ENCODE data around the gene HS1BP3. TPM values are rescaled to one million over a fixed set of nuclear protein-coding genes. Genes with fewer than 3 reads are reported as not detected.

HS1BP3 gene
- total RNA-seq, 2 experiments from 2014 or later, result 17.2 to 19.4 TPM

GRCh38 chr2:20612925-20613916 is 37.7 kb downstream of the HS1BP3 start:
- Mint-ChIP-seq H3K9me3 (no peaks in the 10 kb centered on the region), H3K4me1 (no peaks in the 10 kb centered on the region), H3K36me3 (ENCODE audit: low read depth) (no peaks in the 10 kb centered on the region), H3K27ac (no peak overlapping the region), H3K27me3 (no peaks in the 10 kb centered on the region), H3K4me3 (no peak overlapping the region)
- ChIA-PET CTCF (interaction anchor here (0.6 kb wide), 1 partner anchor 241 kb away, joined by 3 read pairs; no protein-coding TSS in a partner anchor), POLR2A (no interaction called here)
- DNase-seq, result no peak

GRCh38 chr2:20611844-20612356 is 39.0 kb downstream of the HS1BP3 start:
- Mint-ChIP-seq H3K27me3 (no peaks in the 10 kb centered on the region), H3K27ac (no peak overlapping the region), H3K9me3 (peaks cover 3% of the 10 kb centered on the region), H3K36me3 (ENCODE audit: low read depth) (no peaks in the 10 kb centered on the region), H3K4me3 (no peak overlapping the region), H3K4me1 (no peaks in the 10 kb centered on the region)
- DNase-seq, result no peak
- ChIA-PET POLR2A (no interaction called here), CTCF (no interaction called here)

- no peaks in the 10 kb centered on the region for H3K4me1 Mint-ChIP-seq
- H3K4me3 Mint-ChIP-seq, result no peak overlapping the region
- CTCF ChIA-PET, result no interaction called here
- POLR2A ChIA-PET, result no interaction called here
- H3K27ac Mint-ChIP-seq, result no peak overlapping the region
- H3K27me3 Mint-ChIP-seq, result no peaks in the 10 kb centered on the region
- no peak for DNase-seq
- H3K9me3 Mint-ChIP-seq, result peaks cover 3% of the 10 kb centered on the region
- H3K36me3 Mint-ChIP-seq (ENCODE audit: low read depth), result no peaks in the 10 kb centered on the region
Measured at GRCh38 chr2:20611077-20611843, 39.6 kb downstream of the HS1BP3 start.

- ChIA-PET POLR2A (no interaction called here), CTCF (no interaction called here)
- no peaks in the 10 kb centered on the region for H3K4me1 Mint-ChIP-seq
- H3K9me3 Mint-ChIP-seq, result peaks cover 3% of the 10 kb centered on the region
- H3K27ac Mint-ChIP-seq, result no peak overlapping the region
- no peak for DNase-seq
- H3K27me3 Mint-ChIP-seq, result no peaks in the 10 kb centered on the region
- H3K36me3 Mint-ChIP-seq (ENCODE audit: low read depth), result no peaks in the 10 kb centered on the region
- no peak overlapping the region for H3K4me3 Mint-ChIP-seq
Measured at GRCh38 chr2:20609995-20610357, 40.9 kb downstream of the HS1BP3 start.

GRCh38 chr2:20609349-20609994 is 41.4 kb downstream of the HS1BP3 start:
- DNase-seq, result no peak
- POLR2A ChIA-PET, result no interaction called here
- H3K27ac Mint-ChIP-seq, result no peak overlapping the region
- no peaks in the 10 kb centered on the region for H3K27me3 Mint-ChIP-seq
- H3K9me3 Mint-ChIP-seq, result peaks cover 3% of the 10 kb centered on the region
- H3K36me3 Mint-ChIP-seq (ENCODE audit: low read depth), result no peaks in the 10 kb centered on the region
- no peaks in the 10 kb centered on the region for H3K4me1 Mint-ChIP-seq
- H3K4me3 Mint-ChIP-seq, result no peak overlapping the region
- CTCF ChIA-PET, result no interaction called here

- DNase-seq, result no peak
- no peaks in the 10 kb centered on the region for H3K4me1 Mint-ChIP-seq
- H3K9me3 Mint-ChIP-seq, result peaks cover 3% of the 10 kb centered on the region
- H3K4me3 Mint-ChIP-seq, result no peak overlapping the region
- no peaks in the 10 kb centered on the region for H3K27me3 Mint-ChIP-seq
- H3K27ac Mint-ChIP-seq, result no peak overlapping the region
- CTCF ChIA-PET, result interaction anchor here (0.7 kb wide), 1 partner anchor 35 kb away, joined by 4 read pairs; no protein-coding TSS in a partner anchor
- POLR2A ChIA-PET, result no interaction called here
- no peaks in the 10 kb centered on the region for H3K36me3 Mint-ChIP-seq (ENCODE audit: low read depth)
Measured at GRCh38 chr2:20608666-20609348, 42.1 kb downstream of the HS1BP3 start.

GRCh38 chr2:20607446-20607845 is 43.5 kb downstream of the HS1BP3 start:
- CTCF ChIA-PET, result interaction anchor here (1.0 kb wide), 1 partner anchor 35 kb away, joined by 5 read pairs; no protein-coding TSS in a partner anchor
- H3K4me1 Mint-ChIP-seq, result no peaks in the 10 kb centered on the region
- H3K9me3 Mint-ChIP-seq, result peaks cover 3% of the 10 kb centered on the region
- POLR2A ChIA-PET, result no interaction called here
- no peak overlapping the region for H3K4me3 Mint-ChIP-seq
- H3K36me3 Mint-ChIP-seq (ENCODE audit: low read depth), result no peaks in the 10 kb centered on the region
- no peaks in the 10 kb centered on the region for H3K27me3 Mint-ChIP-seq
- DNase-seq, result no peak
- H3K27ac Mint-ChIP-seq, result no peak overlapping the region

- peaks cover 2% of the 10 kb centered on the region for H3K27me3 Mint-ChIP-seq
- no peak overlapping the region for H3K27ac Mint-ChIP-seq
- H3K9me3 Mint-ChIP-seq, result peaks cover 3% of the 10 kb centered on the region
- H3K4me3 Mint-ChIP-seq, result no peak overlapping the region
- H3K36me3 Mint-ChIP-seq (ENCODE audit: low read depth), result no peaks in the 10 kb centered on the region
- ChIA-PET POLR2A (no interaction called here), CTCF (interaction anchor here (0.7 kb wide), 1 partner anchor 104 kb away, joined by 3 read pairs; no protein-coding TSS in a partner anchor)
- H3K4me1 Mint-ChIP-seq, result no peaks in the 10 kb centered on the region
- DNase-seq, result no peak
Measured at GRCh38 chr2:20606198-20606597, 44.7 kb downstream of the HS1BP3 start.

- CTCF ChIA-PET, result interaction anchor here (0.6 to 1.1 kb wide), 2 partner anchors 9 to 209 kb away, joined by 3 to 4 read pairs; no protein-coding TSS in a partner anchor
- peaks cover 2% of the 10 kb centered on the region for H3K27me3 Mint-ChIP-seq
Measured at GRCh38 chr2:20604951-20605381, 45.9 kb downstream of the HS1BP3 start.

GRCh38 chr2:20604401-20604911 is 46.4 kb downstream of the HS1BP3 start:
- ChIA-PET CTCF (interaction anchor here (1.1 kb wide), 1 partner anchor 9 kb away, joined by 4 read pairs; no protein-coding TSS in a partner anchor), POLR2A (no interaction called here)
- Mint-ChIP-seq H3K4me1 (no peaks in the 10 kb centered on the region), H3K27ac (no peak overlapping the region), H3K9me3 (peaks cover 3% of the 10 kb centered on the region), H3K4me3 (no peak overlapping the region), H3K27me3 (peaks cover 2% of the 10 kb centered on the region), H3K36me3 (ENCODE audit: low read depth) (no peaks in the 10 kb centered on the region)
- DNase-seq, result no peak

More at GRCh38 chr2:20604951-20605381, 45.9 kb downstream of the HS1BP3 start:
- Mint-ChIP-seq H3K36me3 (ENCODE audit: low read depth) (no peaks in the 10 kb centered on the region), H3K27ac (no peak overlapping the region), H3K9me3 (peaks cover 3% of the 10 kb centered on the region), H3K4me1 (no peaks in the 10 kb centered on the region), H3K4me3 (no peak overlapping the region)
- no peak for DNase-seq
- POLR2A ChIA-PET, result no interaction called here

GRCh38 chr2:20603791-20604190 is 47.1 kb downstream of the HS1BP3 start:
- ChIA-PET CTCF (no interaction called here), POLR2A (interaction anchor here (0.6 kb wide), 1 partner anchor 117 kb away, joined by 3 read pairs; no protein-coding TSS in a partner anchor)
- H3K27ac Mint-ChIP-seq, result no peak overlapping the region
- no peak for DNase-seq
- peaks cover 2% of the 10 kb centered on the region for H3K27me3 Mint-ChIP-seq
- no peak overlapping the region for H3K4me3 Mint-ChIP-seq
- peaks cover 3% of the 10 kb centered on the region for H3K9me3 Mint-ChIP-seq
- H3K36me3 Mint-ChIP-seq (ENCODE audit: low read depth), result no peaks in the 10 kb centered on the region
- H3K4me1 Mint-ChIP-seq, result no peaks in the 10 kb centered on the region

- peaks cover 3% of the 10 kb centered on the region for H3K9me3 Mint-ChIP-seq
- no peak for DNase-seq
- H3K36me3 Mint-ChIP-seq (ENCODE audit: low read depth), result no peaks in the 10 kb centered on the region
- peaks cover 2% of the 10 kb centered on the region for H3K27me3 Mint-ChIP-seq
- H3K4me1 Mint-ChIP-seq, result no peaks in the 10 kb centered on the region
- no peak overlapping the region for H3K4me3 Mint-ChIP-seq
- no peak overlapping the region for H3K27ac Mint-ChIP-seq
- POLR2A ChIA-PET, result no interaction called here
- CTCF ChIA-PET, result interaction anchor here (1.1 to 1.2 kb wide), 2 partner anchors 49 to 191 kb away, joined by 3 read pairs; no protein-coding TSS in a partner anchor
Measured at GRCh38 chr2:20602803-20603202, 48.1 kb downstream of the HS1BP3 start.
